Measurements from ENCODE around the gene ABCF1.

Gene ABCF1

GRCh38 chr6:30635834-30636233 lies 64.6 kb downstream of the ABCF1 start:
- DNase-seq, result no peak

- DNase-seq, result no peak
These were observed 69.2 kb downstream of the ABCF1 start for GRCh38 chr6:30640481-30640880.

- no peak for DNase-seq
These were observed 69.8 kb downstream of the ABCF1 start for GRCh38 chr6:30641048-30641447.

All from stimulated activated naive CD4-positive, alpha-beta T cell treated with Interleukin-2 at 50 U/mL for 16 hours (primary cell).